Natural killer cell treated with Interleukin-12 subunit alpha and Interleukin-12 subunit beta and Interleukin-15 and Interleukin-18, amount 100 ng/mL, for 72 hours (primary cell): ENCODE results near the gene UFSP2. TPM values are rescaled to one million over a fixed set of nuclear protein-coding genes. Genes with fewer than 3 reads are reported as not detected.
"Not testable (repeated sequence)": the region's sequence is repeated elsewhere in the genome, so short reads cannot be mapped to it uniquely, and the experiment has no call there.

ENCODE experiments used
- ATAC-seq, 2 donors: fragments of 150-1000 bp; cut with Tn5 transposase in 1 of 2; sonication (Bioruptor Pico), chemical (Tn5 transposase) in 1 of 2; 2 replicates each; pipeline ENCODE4 v1.10.0; 2021
- DNase-seq: peaks from one replicate; pipeline ENCODE4 v3.0.0; 2022; ENCODE audit warnings: low spot score
- H3K27ac Mint-ChIP-seq, 2 donors: 1 replicate in 1 of 2; 2 replicates in 1 of 2; pipeline ENCODE4 v1.8.0; 2022; ENCODE audit warnings: mixed read lengths in 2 of 2, mild to moderate bottlenecking in 1 of 2, moderate library complexity in 1 of 2
- H3K27me3 Mint-ChIP-seq, 2 donors: 1 replicate in 1 of 2; 2 replicates in 1 of 2; pipeline ENCODE4 v1.8.0; 2022; ENCODE audit warnings: mixed read lengths in 2 of 2
- H3K36me3 Mint-ChIP-seq: one replicate; pipeline ENCODE4 v1.8.0; 2022; ENCODE audit warnings: mixed read lengths
- H3K4me1 Mint-ChIP-seq, 2 donors: 1 replicate in 1 of 2; 2 replicates in 1 of 2; pipeline ENCODE4 v1.8.0; 2022; ENCODE audit warnings: low read depth in 2 of 2, mixed read lengths in 2 of 2, mild to moderate bottlenecking in 1 of 2
- H3K4me3 Mint-ChIP-seq: one replicate; pipeline ENCODE4 v1.8.0; 2022; ENCODE audit warnings: mixed read lengths
- H3K9me3 Mint-ChIP-seq: 2 replicates; pipeline ENCODE4 v1.8.0; 2022; ENCODE audit warnings: mixed read lengths
- total RNA-seq, 2 donors: library from RNA; stranded (reverse); gene quantifications; one replicate each; pipeline ENCODE4 v1.2.3, GENCODE V29; 2022

UFSP2 gene
- total RNA-seq, 2 donors from 2014 or later, result 22.1 to 22.7 TPM

DNA sequence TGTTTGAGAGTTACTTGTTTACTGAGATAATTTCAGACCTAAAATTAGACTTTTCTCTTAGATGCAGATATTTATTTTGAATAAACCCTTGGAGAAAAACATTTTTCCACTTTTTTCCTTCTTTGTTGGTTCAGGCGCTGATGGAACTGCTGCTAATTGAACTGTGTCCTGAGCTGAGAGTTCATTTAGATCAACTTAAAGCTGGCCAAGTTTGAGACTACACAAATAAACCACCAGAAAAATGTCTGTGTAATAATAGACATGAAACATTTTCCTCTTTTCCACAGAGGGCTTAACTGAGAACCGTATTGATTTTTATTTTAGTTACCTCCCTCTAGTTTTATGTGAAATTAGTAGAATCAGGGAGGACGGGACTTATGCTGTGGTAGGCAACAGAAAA, 62.5 kb downstream of the UFSP2 start:
- no peak for ATAC-seq
- Mint-ChIP-seq H3K9me3 (no peaks in the 10 kb centered on the region), H3K4me3 (no peak overlapping the region), H3K4me1 (no peaks in the 10 kb centered on the region), H3K27ac (no peak overlapping the region), H3K36me3 (no peaks in the 10 kb centered on the region), H3K27me3 (no peaks in the 10 kb centered on the region)
- DNase-seq, result no peak

DNA sequence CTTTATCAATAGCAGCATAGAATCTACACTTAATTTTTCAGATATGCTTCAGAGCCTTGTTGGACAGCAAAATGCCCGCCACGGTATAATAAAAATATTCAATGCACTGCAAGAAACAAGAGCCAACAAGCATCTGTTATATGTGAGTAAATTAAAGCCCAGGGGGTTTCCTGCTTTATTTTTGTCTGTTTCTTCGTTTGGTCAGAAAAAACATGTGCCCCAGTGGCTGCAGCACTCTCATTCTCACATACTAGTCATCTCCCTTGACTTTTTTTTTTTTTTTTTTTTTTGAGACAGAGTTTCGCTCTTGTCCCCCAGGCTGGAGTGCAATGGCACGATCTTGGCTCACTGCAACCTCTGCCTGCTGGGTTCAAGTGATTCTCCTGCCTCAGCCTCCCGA, 63.2 kb downstream of the UFSP2 start:
- ATAC-seq, H3K36me3 Mint-ChIP-seq, H3K4me3 Mint-ChIP-seq, H3K27me3 Mint-ChIP-seq, DNase-seq, H3K27ac Mint-ChIP-seq, H3K4me1 Mint-ChIP-seq, H3K9me3 Mint-ChIP-seq: not testable (repeated sequence)

DNA sequence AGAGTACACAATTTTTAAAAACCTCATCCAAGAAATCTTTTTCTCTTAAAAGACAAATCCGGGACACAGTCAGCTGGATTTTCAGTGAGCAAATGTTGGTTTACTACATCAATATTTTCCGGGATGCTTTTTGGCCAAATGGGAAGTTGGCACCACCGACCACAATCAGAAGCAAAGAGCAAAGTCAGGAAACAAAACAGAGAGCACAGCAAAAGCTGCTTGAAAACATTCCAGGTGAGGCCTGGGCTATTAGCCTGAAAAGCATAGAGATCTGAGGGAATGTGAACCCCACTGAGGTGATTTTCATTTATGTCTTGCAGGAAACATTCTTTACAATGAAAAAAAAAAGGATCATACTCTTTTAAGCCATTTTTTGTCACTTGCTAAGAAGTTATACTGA, 63.9 kb downstream of the UFSP2 start:
- DNase-seq (no peak), ATAC-seq (no peak)
- Mint-ChIP-seq H3K27me3 (no peaks in the 10 kb centered on the region), H3K9me3 (no peaks in the 10 kb centered on the region), H3K27ac (no peak overlapping the region), H3K4me1 (no peaks in the 10 kb centered on the region), H3K4me3 (no peak overlapping the region), H3K36me3 (no peaks in the 10 kb centered on the region)

DNA sequence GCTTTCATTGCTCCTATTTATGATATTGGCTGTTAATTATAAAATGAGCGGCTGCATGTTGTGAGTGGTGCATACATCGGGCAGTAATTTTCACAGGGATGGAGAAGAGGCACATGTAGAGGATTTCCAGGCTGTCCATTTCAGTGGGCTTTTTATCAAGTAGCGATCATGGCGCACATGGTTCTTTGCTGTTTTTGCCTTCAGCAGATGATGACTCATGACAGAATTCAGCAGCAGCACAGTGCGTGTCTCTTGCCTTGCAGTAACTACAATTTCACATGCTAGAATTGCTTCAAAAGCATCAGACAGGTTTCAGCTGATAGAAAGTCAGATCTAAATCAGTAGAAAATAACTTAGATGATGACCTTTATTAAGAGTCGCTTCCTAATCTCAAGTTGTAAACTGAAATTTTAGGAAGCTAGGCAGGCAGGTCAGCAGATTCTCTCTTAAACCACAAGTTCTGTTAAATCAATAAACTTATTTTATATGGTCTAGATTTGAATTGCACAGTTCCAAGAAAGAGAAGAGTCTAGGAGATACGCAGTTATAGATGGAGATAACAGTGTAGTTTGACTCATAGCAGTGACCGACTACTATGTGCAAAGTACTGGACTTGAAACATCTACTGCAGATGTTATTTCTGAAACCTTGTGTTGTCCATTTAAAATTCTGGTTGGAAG, 65.9 kb downstream of the UFSP2 start:
- H3K9me3 Mint-ChIP-seq, result no peaks in the 10 kb centered on the region

DNA sequence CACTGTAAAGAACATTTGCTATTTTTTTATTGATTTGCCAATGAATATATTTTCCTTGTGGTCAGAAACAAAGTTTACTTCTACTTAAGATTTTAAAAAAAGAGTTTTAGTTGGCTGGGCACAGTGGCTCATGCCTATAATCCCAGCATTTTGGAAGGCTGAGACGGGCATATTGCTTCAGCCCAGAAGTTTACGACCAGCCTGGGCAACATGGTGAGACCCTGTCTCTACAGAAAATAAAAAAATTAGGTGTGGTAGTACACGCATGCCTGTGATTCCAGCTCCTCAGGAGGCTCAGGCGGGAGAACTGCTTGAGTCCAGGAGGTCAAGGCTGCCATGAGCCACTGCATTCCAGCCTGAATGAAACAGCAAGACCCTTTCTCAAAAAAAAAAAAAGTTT, 66.8 kb downstream of the UFSP2 start:
- DNase-seq (no peak), ATAC-seq (no peak)
- H3K4me1 Mint-ChIP-seq, result no peaks in the 10 kb centered on the region
- H3K9me3 Mint-ChIP-seq, result no peaks in the 10 kb centered on the region
- H3K4me3 Mint-ChIP-seq, result no peak overlapping the region
- H3K27me3 Mint-ChIP-seq, result no peaks in the 10 kb centered on the region
- H3K36me3 Mint-ChIP-seq, result no peaks in the 10 kb centered on the region
- H3K27ac Mint-ChIP-seq, result no peak overlapping the region

More for the DNA sequence above, 65.9 kb downstream of the UFSP2 start:
- no peak overlapping the region for H3K4me3 Mint-ChIP-seq
- no peak for DNase-seq
- no peak for ATAC-seq
- no peaks in the 10 kb centered on the region for H3K36me3 Mint-ChIP-seq
- H3K4me1 Mint-ChIP-seq, result no peaks in the 10 kb centered on the region
- no peak overlapping the region for H3K27ac Mint-ChIP-seq
- no peaks in the 10 kb centered on the region for H3K27me3 Mint-ChIP-seq

DNA sequence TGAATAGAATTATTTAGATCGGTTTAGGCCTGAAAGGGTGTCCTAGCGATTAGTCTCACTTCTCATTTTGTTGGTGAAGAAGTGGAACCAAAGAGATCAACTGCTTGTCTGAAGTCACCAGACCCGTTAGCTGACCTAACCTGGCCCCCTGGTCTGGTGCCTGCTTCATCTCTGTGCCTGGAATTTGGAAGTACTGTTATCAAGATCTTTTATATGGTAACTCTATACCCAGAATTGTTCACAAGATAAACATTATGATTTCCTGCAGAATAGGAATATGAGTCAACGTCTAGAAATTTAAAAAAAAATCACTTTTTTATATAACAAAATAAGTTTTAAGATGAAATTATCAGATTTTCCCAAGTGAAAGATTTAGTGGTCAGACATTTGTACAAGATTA, 67.2 kb downstream of the UFSP2 start:
- ATAC-seq (no peak), DNase-seq (no peak)
- Mint-ChIP-seq H3K9me3 (no peaks in the 10 kb centered on the region), H3K4me3 (no peak overlapping the region), H3K27me3 (no peaks in the 10 kb centered on the region), H3K36me3 (no peaks in the 10 kb centered on the region), H3K27ac (no peak overlapping the region), H3K4me1 (no peaks in the 10 kb centered on the region)

DNA sequence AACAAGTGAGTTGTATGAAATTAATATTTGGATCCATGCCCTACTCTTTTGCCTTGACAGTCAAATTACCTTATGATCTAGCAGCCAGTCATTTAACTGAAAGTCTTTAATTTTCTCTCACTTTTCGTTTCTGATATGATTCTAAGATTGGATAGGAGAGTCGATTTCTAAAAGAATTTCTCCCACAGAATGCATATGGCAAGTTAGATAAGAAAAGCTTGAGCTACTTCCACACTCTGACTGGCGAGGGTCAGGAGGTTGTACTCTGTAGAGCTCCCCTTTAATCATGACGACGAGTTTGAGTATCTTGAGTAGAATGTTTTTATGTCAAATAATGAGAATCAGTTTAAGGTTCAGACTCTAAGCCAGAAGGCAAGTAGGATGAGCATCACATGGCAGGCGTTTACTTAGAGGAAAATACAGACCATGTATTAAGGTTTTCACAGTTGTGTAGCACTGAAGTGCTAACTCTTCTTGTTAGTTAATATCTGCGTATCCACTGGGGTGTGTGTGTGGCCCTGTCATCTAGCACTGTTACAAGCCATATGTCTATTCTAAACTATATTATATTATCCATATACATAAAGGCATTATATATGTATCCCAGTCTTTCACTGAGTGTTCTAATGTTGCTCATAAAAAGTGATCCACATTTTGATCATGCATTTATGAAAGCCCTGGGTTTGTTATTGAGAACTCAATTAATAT, 67.9 kb downstream of the UFSP2 start:
- no peaks in the 10 kb centered on the region for H3K36me3 Mint-ChIP-seq
- no peaks in the 10 kb centered on the region for H3K27me3 Mint-ChIP-seq
- no peak overlapping the region for H3K4me3 Mint-ChIP-seq
- DNase-seq, result no peak
- no peak overlapping the region for H3K27ac Mint-ChIP-seq
- H3K9me3 Mint-ChIP-seq, result no peaks in the 10 kb centered on the region
- no peaks in the 10 kb centered on the region for H3K4me1 Mint-ChIP-seq
- ATAC-seq, result no peak

DNA sequence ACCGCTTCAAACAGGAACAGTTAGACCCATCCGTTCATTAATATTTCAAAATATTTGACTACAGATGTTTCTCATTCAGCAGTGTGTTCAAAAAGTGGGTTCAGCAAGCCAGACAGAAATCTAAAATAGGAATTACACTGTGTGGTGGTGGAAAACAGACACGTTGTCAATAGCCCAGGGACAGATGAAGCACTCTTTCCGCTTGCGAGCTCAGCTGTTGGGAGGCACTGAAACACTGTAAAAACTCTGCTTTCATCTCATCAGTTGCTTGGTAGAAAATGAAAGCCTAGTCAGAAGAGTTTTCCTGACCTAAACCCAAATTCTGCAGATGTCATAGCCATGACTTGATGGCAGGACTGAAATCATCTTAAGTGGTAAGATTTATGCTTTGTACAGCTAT, 68.6 kb downstream of the UFSP2 start:
- ATAC-seq, result no peak
- peaks cover 0 to 4% of the 10 kb centered on the region in 2 donors for H3K4me1 Mint-ChIP-seq

DNA sequence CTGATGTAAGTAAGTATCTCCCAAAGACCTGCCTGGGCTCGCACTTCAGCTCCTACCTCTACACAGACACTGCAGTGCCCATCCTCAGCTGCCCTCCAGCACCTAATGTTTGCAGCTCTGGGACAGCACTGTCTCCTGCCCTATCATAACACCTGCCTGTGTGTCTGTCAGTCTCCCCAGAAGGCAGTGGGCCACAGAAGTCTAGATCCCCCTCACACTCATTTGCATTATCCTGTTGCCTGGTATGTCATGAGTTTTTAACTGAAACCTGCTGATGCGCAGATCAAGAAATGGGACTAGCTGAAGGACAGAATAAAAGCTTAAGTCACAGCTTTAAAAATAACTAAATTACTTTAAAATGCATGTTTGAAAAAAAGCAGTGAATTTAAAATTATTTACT, 73.0 kb downstream of the UFSP2 start:
- ATAC-seq (no peak), DNase-seq (no peak)
- Mint-ChIP-seq H3K36me3 (peaks cover 21% of the 10 kb centered on the region), H3K9me3 (no peaks in the 10 kb centered on the region), H3K4me1 (peaks cover 0 to 4% of the 10 kb centered on the region in 2 donors), H3K4me3 (no peak overlapping the region), H3K27me3 (no peaks in the 10 kb centered on the region), H3K27ac (no peak overlapping the region)

More for the DNA sequence above, 68.6 kb downstream of the UFSP2 start:
- H3K36me3 Mint-ChIP-seq, result peaks cover 5% of the 10 kb centered on the region
- H3K9me3 Mint-ChIP-seq, result no peaks in the 10 kb centered on the region
- no peaks in the 10 kb centered on the region for H3K27me3 Mint-ChIP-seq
- no peak overlapping the region for H3K27ac Mint-ChIP-seq
- no peak for DNase-seq
- H3K4me3 Mint-ChIP-seq, result no peak overlapping the region

DNA sequence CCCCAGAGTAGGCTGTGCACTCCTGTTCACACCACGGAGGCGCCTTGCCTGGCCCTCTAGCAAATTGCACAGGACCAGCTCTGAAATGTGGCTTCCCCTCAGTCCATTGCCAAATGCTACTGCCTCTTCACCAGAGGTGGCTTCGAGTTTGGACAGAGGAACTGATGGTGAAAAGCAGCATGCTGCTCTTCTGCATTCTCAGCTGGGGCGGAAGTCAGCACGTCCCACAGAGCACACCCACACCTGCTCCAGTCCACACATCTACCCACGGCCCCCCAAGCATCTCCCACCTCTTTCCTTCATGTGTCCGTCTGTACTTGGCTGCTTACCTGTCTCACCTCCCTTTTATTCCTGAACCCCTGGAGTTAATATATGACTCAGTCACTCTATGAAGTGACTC, 73.6 kb downstream of the UFSP2 start:
- ATAC-seq (no peak), DNase-seq (no peak)
- H3K36me3 Mint-ChIP-seq, result peaks cover 25% of the 10 kb centered on the region
- no peaks in the 10 kb centered on the region for H3K9me3 Mint-ChIP-seq
- no peak overlapping the region for H3K27ac Mint-ChIP-seq
- no peaks in the 10 kb centered on the region for H3K27me3 Mint-ChIP-seq
- H3K4me1 Mint-ChIP-seq, result peaks cover 0 to 4% of the 10 kb centered on the region in 2 donors
- H3K4me3 Mint-ChIP-seq, result no peak overlapping the region

DNA sequence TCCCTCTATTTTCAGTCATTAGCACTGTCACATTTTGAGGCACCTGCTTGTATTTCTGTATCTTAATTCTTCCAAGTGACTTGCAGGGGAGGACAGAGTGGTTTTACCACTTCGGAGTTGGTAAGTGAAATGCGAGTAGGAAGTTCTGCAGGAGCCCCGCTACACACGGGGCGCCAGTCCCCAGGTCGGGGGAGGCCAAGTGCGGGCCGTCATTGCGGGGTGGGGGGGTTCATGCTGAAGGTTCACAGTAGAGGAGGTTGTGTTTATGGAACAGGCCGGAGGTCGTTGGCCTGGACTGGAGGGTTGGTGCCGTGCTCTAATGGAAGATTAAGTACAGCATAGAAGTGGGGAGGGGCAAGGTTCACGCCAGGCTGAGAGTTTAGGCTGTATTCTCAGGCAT, 74.1 kb downstream of the UFSP2 start:
- ATAC-seq, result no peak
- Mint-ChIP-seq H3K4me1 (peaks cover 0 to 4% of the 10 kb centered on the region in 2 donors), H3K27ac (no peak overlapping the region), H3K36me3 (peaks cover 30% of the 10 kb centered on the region), H3K27me3 (no peaks in the 10 kb centered on the region), H3K9me3 (no peaks in the 10 kb centered on the region), H3K4me3 (no peak overlapping the region)
- DNase-seq, result no peak

Other genes with a start within 250 kb of the UFSP2 start
- gene CFAP97, start 222.0 kb downstream of the UFSP2 start, total RNA-seq, result 10 to 100 TPM; 21.5 to 37.0 TPM
- gene SNX25, start 216.4 kb downstream of the UFSP2 start, total RNA-seq, result 10 to 100 TPM; 20.6 to 30.6 TPM
- 1 to 10 TPM in 1 of 2 donors, under 1 TPM in 1; 0.45 to 1.2 TPM for gene LRP2BP, start 30.0 kb downstream of the UFSP2 start, total RNA-seq
- 10 to 100 TPM; 10.0 to 13.9 TPM for gene ANKRD37, start 29.1 kb downstream of the UFSP2 start, total RNA-seq
- not detected for gene CCDC110, start 45.8 kb upstream of the UFSP2 start, total RNA-seq
- gene PDLIM3, start 109.5 kb upstream of the UFSP2 start, total RNA-seq, result not detected